ENCODE data around the gene DBNDD1. TPM values are rescaled to one million over a fixed set of nuclear protein-coding genes. Genes with fewer than 3 reads are reported as not detected.
A peak's percentile ranks its signal among the peaks of the same experiment; 100 is the strongest.

The DBNDD1 gene
- polyA plus RNA-seq, 4 donors, result 0.67 to 8.3 (median 2.2) TPM; not detected in 1

- peak overlapping the region in 2 of 3 donors; percentile 58 to 67 for H3K27ac ChIP-seq (ENCODE audit: low read depth in 1 of 3, low read length in 2 of 3)
- whole genome bisulfite sequencing, 3 donors, result 6 to 7% (median 7%) methylated on average over 51 to 57 of the region's 57 CpGs
- H3K4me1 ChIP-seq (ENCODE audit: control insufficient read depth in 3 of 3, insufficient read depth in 2 of 3, low read depth in 1 of 3, low read length in 2 of 3), result peaks cover 0 to 30% (median 4%) of the 10 kb centered on the region in 3 donors
- no peaks in the 10 kb centered on the region for H3K9me3 ChIP-seq (ENCODE audit: control insufficient read depth in 2 of 2, insufficient read depth in 1 of 2, low read depth in 1 of 2, low read length in 1 of 2)
- peak overlapping the region; percentile 66 to 81 (median 68) for H3K4me3 ChIP-seq (ENCODE audit: low read depth in 1 of 3, low read length in 3 of 3)
- DNase-seq (peak; percentile 88 to 96), FAIRE-seq (no peak)
- H3K36me3 ChIP-seq (ENCODE audit: control insufficient read depth in 3 of 3, insufficient read depth in 2 of 3, low read depth in 1 of 3, low read length in 3 of 3), result peaks cover 0 to 7% (median 0%) of the 10 kb centered on the region in 3 donors
- H3K27me3 ChIP-seq (ENCODE audit: control insufficient read depth in 3 of 3, insufficient read depth in 3 of 3, low read length in 3 of 3), result peaks cover 0 to 4% (median 0%) of the 10 kb centered on the region in 3 donors
These were observed 3.2 kb upstream of the DBNDD1 start for GRCh38 chr16:90022209-90023077.

- Histone ChIP-seq H3K36me3 (ENCODE audit: control insufficient read depth in 3 of 3, insufficient read depth in 2 of 3, low read depth in 1 of 3, low read length in 3 of 3) (peaks cover 0 to 3% (median 0%) of the 10 kb centered on the region in 3 donors), H3K4me1 (ENCODE audit: control insufficient read depth in 3 of 3, insufficient read depth in 2 of 3, low read depth in 1 of 3, low read length in 2 of 3) (peaks cover 0 to 30% (median 4%) of the 10 kb centered on the region in 3 donors), H3K27ac (ENCODE audit: low read depth in 1 of 3, low read length in 2 of 3) (peak overlapping the region in 1 of 3 donors; percentile 76), H3K4me3 (ENCODE audit: low read depth in 1 of 3, low read length in 3 of 3) (no peak overlapping the region), H3K9me3 (ENCODE audit: control insufficient read depth in 2 of 2, insufficient read depth in 1 of 2, low read depth in 1 of 2, low read length in 1 of 2) (no peaks in the 10 kb centered on the region), H3K27me3 (ENCODE audit: control insufficient read depth in 3 of 3, insufficient read depth in 3 of 3, low read length in 3 of 3) (peaks cover 0 to 4% (median 0%) of the 10 kb centered on the region in 3 donors)
- 79 to 81% (median 79%) methylated on average over 2 of the region's 2 CpGs for WGBS, 3 donors
- DNase-seq (peak in 1 of 2 donors; percentile 39), FAIRE-seq (no peak)
These were observed 1.7 kb upstream of the DBNDD1 start for GRCh38 chr16:90020838-90021382.

GRCh38 chr16:90020260-90020837 lies 1.1 kb upstream of the DBNDD1 start:
- WGBS, 3 donors, result 76 to 81% (median 79%) methylated on average over 9 of the region's 9 CpGs
- H3K27ac ChIP-seq (ENCODE audit: low read depth in 1 of 3, low read length in 2 of 3), result peak overlapping the region in 1 of 3 donors; percentile 76
- FAIRE-seq, result no peak

GRCh38 chr16:90019543-90020259 lies 445 bp upstream of the DBNDD1 start:
- Histone ChIP-seq H3K27me3 (ENCODE audit: control insufficient read depth in 3 of 3, insufficient read depth in 3 of 3, low read length in 3 of 3) (peaks cover 0 to 4% (median 0%) of the 10 kb centered on the region in 3 donors), H3K27ac (ENCODE audit: low read depth in 1 of 3, low read length in 2 of 3) (peak overlapping the region in 1 of 3 donors; percentile 76), H3K9me3 (ENCODE audit: control insufficient read depth in 2 of 2, insufficient read depth in 1 of 2, low read depth in 1 of 2, low read length in 1 of 2) (no peaks in the 10 kb centered on the region), H3K4me1 (ENCODE audit: control insufficient read depth in 3 of 3, insufficient read depth in 2 of 3, low read depth in 1 of 3, low read length in 2 of 3) (peaks cover 0 to 30% (median 4%) of the 10 kb centered on the region in 3 donors), H3K36me3 (ENCODE audit: control insufficient read depth in 3 of 3, insufficient read depth in 2 of 3, low read depth in 1 of 3, low read length in 3 of 3) (peaks cover 0 to 4% (median 0%) of the 10 kb centered on the region in 3 donors), H3K4me3 (ENCODE audit: low read depth in 1 of 3, low read length in 3 of 3) (peak overlapping the region; percentile 42 to 67 (median 59))
- no peak for FAIRE-seq
- WGBS, 3 donors, result 0 to 8% (median 2%) methylated on average over 22 to 57 of the region's 57 CpGs
- peak in 1 of 2 donors; percentile 75 for DNase-seq

More at GRCh38 chr16:90020260-90020837, 1.1 kb upstream of the DBNDD1 start:
- peaks cover 0 to 4% (median 0%) of the 10 kb centered on the region in 3 donors for H3K27me3 ChIP-seq (ENCODE audit: control insufficient read depth in 3 of 3, insufficient read depth in 3 of 3, low read length in 3 of 3)
- H3K36me3 ChIP-seq (ENCODE audit: control insufficient read depth in 3 of 3, insufficient read depth in 2 of 3, low read depth in 1 of 3, low read length in 3 of 3), result peaks cover 0 to 2% (median 0%) of the 10 kb centered on the region in 3 donors
- no peak for DNase-seq
- peaks cover 0 to 30% (median 4%) of the 10 kb centered on the region in 3 donors for H3K4me1 ChIP-seq (ENCODE audit: control insufficient read depth in 3 of 3, insufficient read depth in 2 of 3, low read depth in 1 of 3, low read length in 2 of 3)
- H3K9me3 ChIP-seq (ENCODE audit: control insufficient read depth in 2 of 2, insufficient read depth in 1 of 2, low read depth in 1 of 2, low read length in 1 of 2), result no peaks in the 10 kb centered on the region
- H3K4me3 ChIP-seq (ENCODE audit: low read depth in 1 of 3, low read length in 3 of 3), result peak overlapping the region in 1 of 3 donors; percentile 59

GRCh38 chr16:90018297-90018651 lies 982 bp downstream of the DBNDD1 start:
- Histone ChIP-seq H3K9me3 (ENCODE audit: control insufficient read depth in 2 of 2, insufficient read depth in 1 of 2, low read depth in 1 of 2, low read length in 1 of 2) (no peaks in the 10 kb centered on the region), H3K36me3 (ENCODE audit: control insufficient read depth in 3 of 3, insufficient read depth in 2 of 3, low read depth in 1 of 3, low read length in 3 of 3) (peaks cover 0 to 5% (median 0%) of the 10 kb centered on the region in 3 donors), H3K27ac (ENCODE audit: low read depth in 1 of 3, low read length in 2 of 3) (no peak overlapping the region), H3K4me1 (ENCODE audit: control insufficient read depth in 3 of 3, insufficient read depth in 2 of 3, low read depth in 1 of 3, low read length in 2 of 3) (peaks cover 0 to 27% (median 3%) of the 10 kb centered on the region in 3 donors), H3K4me3 (ENCODE audit: low read depth in 1 of 3, low read length in 3 of 3) (peak overlapping the region in 1 of 3 donors; percentile 48), H3K27me3 (ENCODE audit: control insufficient read depth in 3 of 3, insufficient read depth in 3 of 3, low read length in 3 of 3) (peaks cover 0 to 4% (median 0%) of the 10 kb centered on the region in 3 donors)
- DNase-seq (no peak), FAIRE-seq (no peak)
- 27 to 42% (median 39%) methylated on average over 7 of the region's 7 CpGs for WGBS, 3 donors

- DNase-seq (no peak), FAIRE-seq (no peak)
- WGBS, 3 donors, result 61 to 70% (median 62%) methylated on average over 11 of the region's 11 CpGs
- H3K4me1 ChIP-seq (ENCODE audit: control insufficient read depth in 3 of 3, insufficient read depth in 2 of 3, low read depth in 1 of 3, low read length in 2 of 3), result peaks cover 0 to 13% (median 0%) of the 10 kb centered on the region in 3 donors
- no peaks in the 10 kb centered on the region for H3K9me3 ChIP-seq (ENCODE audit: control insufficient read depth in 2 of 2, insufficient read depth in 1 of 2, low read depth in 1 of 2, low read length in 1 of 2)
- H3K27me3 ChIP-seq (ENCODE audit: control insufficient read depth in 3 of 3, insufficient read depth in 3 of 3, low read length in 3 of 3), result peaks cover 0 to 4% (median 2%) of the 10 kb centered on the region in 3 donors
- H3K36me3 ChIP-seq (ENCODE audit: control insufficient read depth in 3 of 3, insufficient read depth in 2 of 3, low read depth in 1 of 3, low read length in 3 of 3), result peaks cover 0 to 6% (median 0%) of the 10 kb centered on the region in 3 donors
- no peak overlapping the region for H3K27ac ChIP-seq (ENCODE audit: low read depth in 1 of 3, low read length in 2 of 3)
- H3K4me3 ChIP-seq (ENCODE audit: low read depth in 1 of 3, low read length in 3 of 3), result no peak overlapping the region
These were observed 2.8 kb downstream of the DBNDD1 start for GRCh38 chr16:90016339-90016950.

GRCh38 chr16:90015586-90016338 lies 3.5 kb downstream of the DBNDD1 start:
- peaks cover 0 to 9% (median 0%) of the 10 kb centered on the region in 3 donors for H3K36me3 ChIP-seq (ENCODE audit: control insufficient read depth in 3 of 3, insufficient read depth in 2 of 3, low read depth in 1 of 3, low read length in 3 of 3)
- no peak for DNase-seq
- peaks cover 0 to 4% (median 2%) of the 10 kb centered on the region in 3 donors for H3K27me3 ChIP-seq (ENCODE audit: control insufficient read depth in 3 of 3, insufficient read depth in 3 of 3, low read length in 3 of 3)
- peaks cover 0 to 6% (median 0%) of the 10 kb centered on the region in 3 donors for H3K4me1 ChIP-seq (ENCODE audit: control insufficient read depth in 3 of 3, insufficient read depth in 2 of 3, low read depth in 1 of 3, low read length in 2 of 3)
- H3K9me3 ChIP-seq (ENCODE audit: control insufficient read depth in 2 of 2, insufficient read depth in 1 of 2, low read depth in 1 of 2, low read length in 1 of 2), result no peaks in the 10 kb centered on the region
- no peak overlapping the region for H3K4me3 ChIP-seq (ENCODE audit: low read depth in 1 of 3, low read length in 3 of 3)
- FAIRE-seq, result no peak
- WGBS, 3 donors, result 87 to 94% (median 92%) methylated on average over 19 of the region's 19 CpGs
- no peak overlapping the region for H3K27ac ChIP-seq (ENCODE audit: low read depth in 1 of 3, low read length in 2 of 3)
